ENCODE measurements around the gene CMTM3. TPM values are rescaled to one million over a fixed set of nuclear protein-coding genes. Genes with fewer than 3 reads are reported as not detected.

Gene CMTM3
- total RNA-seq, 1 donor from 2014 or later, result 42.6 TPM

DNA sequence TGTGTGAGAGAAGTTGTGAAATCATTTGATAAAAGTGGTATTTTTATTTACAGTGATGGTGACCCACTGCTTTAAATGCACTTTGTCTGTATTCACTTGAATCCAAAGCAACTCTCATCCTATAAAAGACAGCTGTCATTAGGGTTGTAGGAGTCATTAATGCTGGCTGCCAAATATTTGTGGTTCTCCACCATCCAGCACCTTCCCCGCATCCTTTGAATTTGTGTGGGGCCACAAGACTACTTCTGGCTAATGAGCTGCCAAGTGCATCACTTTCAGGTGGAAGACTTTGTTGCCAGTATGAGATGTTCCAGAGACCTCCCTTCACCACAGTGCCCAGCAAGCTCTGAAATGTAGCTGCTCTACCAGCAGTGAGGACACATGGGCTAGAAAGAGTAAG is 43.4 kb downstream of the CMTM3 start:
- intact Hi-C loops (cut with DNase I), result no loop called here

DNA sequence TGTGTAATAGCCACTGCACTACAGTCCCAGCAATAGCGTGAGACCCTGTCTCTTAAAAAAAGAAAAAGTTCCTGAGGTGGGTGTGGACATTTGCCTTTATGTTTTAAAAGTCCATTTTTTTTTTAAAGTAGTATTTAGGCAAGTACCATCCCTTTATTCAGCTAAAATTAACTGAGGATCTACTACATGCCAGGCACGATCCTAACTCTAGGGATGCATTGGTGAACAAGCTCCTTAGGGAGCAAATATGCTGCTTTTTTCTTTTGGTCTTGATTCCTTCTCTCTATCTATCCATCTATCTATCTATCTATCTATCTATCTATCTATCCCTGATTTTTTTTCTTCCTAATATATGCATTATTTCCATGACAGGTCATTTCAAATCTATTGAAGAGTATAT is 44.7 kb downstream of the CMTM3 start:
- H3K4me1 ChIP-seq, result no peaks in the 10 kb centered on the region
- no peak overlapping the region for H3K27ac ChIP-seq
- H3K36me3 ChIP-seq, result no peaks in the 10 kb centered on the region
- DNase-seq (ENCODE audit: low spot score in 2 of 2), result no peak
- no peak overlapping the region for H3K4me3 ChIP-seq
- no peaks in the 10 kb centered on the region for H3K9me3 ChIP-seq
- intact Hi-C loops (cut with DNase I), result no loop called here
- no peaks in the 10 kb centered on the region for H3K27me3 ChIP-seq
- TF ChIP-seq, protein P1, sequence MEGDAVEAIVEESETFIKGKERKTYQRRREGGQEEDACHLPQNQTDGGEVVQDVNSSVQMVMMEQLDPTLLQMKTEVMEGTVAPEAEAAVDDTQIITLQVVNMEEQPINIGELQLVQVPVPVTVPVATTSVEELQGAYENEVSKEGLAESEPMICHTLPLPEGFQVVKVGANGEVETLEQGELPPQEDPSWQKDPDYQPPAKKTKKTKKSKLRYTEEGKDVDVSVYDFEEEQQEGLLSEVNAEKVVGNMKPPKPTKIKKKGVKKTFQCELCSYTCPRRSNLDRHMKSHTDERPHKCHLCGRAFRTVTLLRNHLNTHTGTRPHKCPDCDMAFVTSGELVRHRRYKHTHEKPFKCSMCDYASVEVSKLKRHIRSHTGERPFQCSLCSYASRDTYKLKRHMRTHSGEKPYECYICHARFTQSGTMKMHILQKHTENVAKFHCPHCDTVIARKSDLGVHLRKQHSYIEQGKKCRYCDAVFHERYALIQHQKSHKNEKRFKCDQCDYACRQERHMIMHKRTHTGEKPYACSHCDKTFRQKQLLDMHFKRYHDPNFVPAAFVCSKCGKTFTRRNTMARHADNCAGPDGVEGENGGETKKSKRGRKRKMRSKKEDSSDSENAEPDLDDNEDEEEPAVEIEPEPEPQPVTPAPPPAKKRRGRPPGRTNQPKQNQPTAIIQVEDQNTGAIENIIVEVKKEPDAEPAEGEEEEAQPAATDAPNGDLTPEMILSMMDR (IDR thresholded peaks at IDR 0.05), result no peak

More for the DNA sequence above, 43.4 kb downstream of the CMTM3 start:
- TF ChIP-seq, protein P1 (IDR thresholded peaks at IDR 0.05), result no peak
- DNase-seq (ENCODE audit: low spot score in 2 of 2), result no peak
- Histone ChIP-seq H3K27ac (no peak overlapping the region), H3K4me3 (no peak overlapping the region), H3K4me1 (no peaks in the 10 kb centered on the region), H3K9me3 (no peaks in the 10 kb centered on the region), H3K36me3 (no peaks in the 10 kb centered on the region), H3K27me3 (no peaks in the 10 kb centered on the region)

DNA sequence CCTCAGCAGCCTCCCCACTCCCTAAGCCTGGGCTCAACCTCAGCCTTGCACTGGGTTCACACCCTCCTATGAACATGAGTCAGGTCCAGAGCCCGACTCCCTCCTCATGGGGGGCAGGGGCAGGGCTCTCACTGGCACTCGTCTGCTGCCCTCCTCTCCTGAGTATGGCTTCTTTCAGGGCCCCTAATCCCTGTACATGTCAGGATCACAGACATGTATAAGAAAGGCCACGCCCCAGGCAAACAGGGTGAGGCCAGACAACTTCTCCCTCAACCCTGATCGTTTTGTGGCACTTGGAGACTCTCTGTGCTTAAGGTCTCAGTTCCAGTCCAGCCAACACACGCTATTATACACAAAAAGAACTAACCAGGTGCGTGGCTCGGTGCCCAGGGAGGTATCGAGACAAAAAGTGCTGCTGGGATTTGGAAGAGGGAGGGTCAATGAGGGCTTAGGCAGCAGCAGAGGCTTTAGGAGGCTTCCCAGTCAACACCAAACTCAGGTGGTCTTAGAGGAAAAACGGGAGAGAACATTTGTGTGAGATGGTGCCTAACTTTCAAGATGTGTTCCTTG is 45.2 kb downstream of the CMTM3 start:
- Histone ChIP-seq H3K9me3 (no peaks in the 10 kb centered on the region), H3K36me3 (no peaks in the 10 kb centered on the region), H3K4me1 (no peaks in the 10 kb centered on the region), H3K27ac (no peak overlapping the region), H3K4me3 (no peak overlapping the region), H3K27me3 (no peaks in the 10 kb centered on the region)
- DNase-seq (ENCODE audit: low spot score in 2 of 2), result no peak
- intact Hi-C loops (cut with DNase I), result no loop called here
- TF ChIP-seq, protein P1 (IDR thresholded peaks at IDR 0.05), result no peak

DNA sequence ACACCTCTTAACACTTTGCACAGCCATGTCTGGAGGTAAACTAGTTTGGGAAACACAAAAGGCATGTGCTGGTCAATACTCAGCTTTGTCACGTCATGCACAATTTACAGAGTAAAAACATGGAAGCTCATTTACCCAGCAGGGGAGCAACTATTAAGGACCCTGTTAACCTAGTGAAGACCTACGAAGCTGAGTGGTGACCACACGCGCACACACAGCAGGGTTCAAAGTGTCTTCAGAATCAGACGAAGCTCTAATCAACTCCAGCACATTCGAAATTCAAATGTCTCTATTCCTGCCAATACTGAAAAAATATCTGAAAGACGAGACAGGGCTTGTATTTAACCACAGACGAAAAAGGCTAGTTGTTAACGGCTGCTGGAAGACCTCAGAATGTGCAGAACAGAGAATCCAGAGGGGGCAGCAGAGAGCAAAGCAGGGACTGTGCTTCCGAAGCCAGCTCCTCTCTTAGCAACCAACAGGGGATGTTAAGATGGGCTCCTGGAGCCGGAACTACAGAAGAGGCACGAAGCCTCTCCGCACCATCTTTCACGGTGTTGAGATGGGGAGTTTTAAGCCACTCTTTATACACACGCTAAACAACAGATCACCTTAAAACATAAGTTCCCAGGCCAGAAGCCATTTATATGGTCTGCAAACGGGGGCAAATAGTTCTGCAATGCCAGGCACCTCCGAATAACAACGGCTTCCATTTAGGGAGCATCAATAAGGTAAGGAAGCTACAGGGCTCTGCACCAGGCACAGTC is 46.4 kb downstream of the CMTM3 start:
- Histone ChIP-seq H3K9me3 (no peaks in the 10 kb centered on the region), H3K4me3 (peak overlapping the region; percentile 12 to 49)

DNA sequence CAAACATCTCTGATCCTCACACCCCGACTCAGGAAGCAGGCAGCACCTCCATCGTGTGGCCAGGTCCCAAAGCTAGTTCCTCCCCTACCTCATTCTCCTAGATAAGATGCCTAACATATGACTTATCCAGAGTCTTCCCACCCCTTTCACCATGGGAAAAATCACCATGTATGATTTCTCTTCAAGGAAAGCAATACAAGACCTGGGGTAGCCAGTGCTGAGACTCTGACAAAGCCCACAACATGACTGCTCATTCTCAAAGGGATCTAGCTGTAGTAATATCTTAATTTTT is 46.9 kb downstream of the CMTM3 start:
- intact Hi-C loops (cut with DNase I), result loop anchor here (1.0 kb wide), 1 partner anchor 43 kb away; no protein-coding TSS in a partner anchor
- Histone ChIP-seq H3K36me3 (no peaks in the 10 kb centered on the region), H3K27ac (no peak overlapping the region), H3K4me1 (no peaks in the 10 kb centered on the region), H3K9me3 (no peaks in the 10 kb centered on the region), H3K27me3 (no peaks in the 10 kb centered on the region), H3K4me3 (peak overlapping the region; percentile 12 to 49)
- DNase-seq (ENCODE audit: low spot score in 2 of 2), result no peak
- TF ChIP-seq, protein P1 (IDR thresholded peaks at IDR 0.05), result no peak

More for the DNA sequence above, 46.4 kb downstream of the CMTM3 start:
- peak in 1 of 2 donors; percentile 88 for DNase-seq (ENCODE audit: low spot score in 2 of 2)
- Histone ChIP-seq H3K27me3 (no peaks in the 10 kb centered on the region), H3K4me1 (no peaks in the 10 kb centered on the region), H3K27ac (no peak overlapping the region), H3K36me3 (no peaks in the 10 kb centered on the region)
- intact Hi-C loops (cut with DNase I), result loop anchor here (1.0 kb wide), 1 partner anchor 43 kb away; no protein-coding TSS in a partner anchor
- TF ChIP-seq, protein P1 (IDR thresholded peaks at IDR 0.05), result peak; percentile 78 to 96 (median 96)

Measured in ascending aorta (tissue), 2 donors.